Activated CD4-positive, alpha-beta memory T cell treated with anti-CD3 and anti-CD28 coated beads for 36 hours (primary cell): Measurements from ENCODE around the gene SLC34A3. TPM values are rescaled to one million over a fixed set of nuclear protein-coding genes. Genes with fewer than 3 reads are reported as not detected.
"Not testable (repeated sequence)": the region's sequence is repeated elsewhere in the genome, so short reads cannot be mapped to it uniquely, and the experiment has no call there.

ENCODE experiments used
- CTCF ChIA-PET: fragments of 350-600 bp; sonication (Branson Sonifier 250); formaldehyde crosslinking; loops from one replicate; lab custom pipeline; 2021; ENCODE audit warnings: antibody characterized with exemption, inconsistent platforms; lab: Charles Lee
- POLR2A ChIA-PET: fragments of 350-600 bp; sonication (Branson Sonifier 250); formaldehyde crosslinking; loops from one replicate; lab custom pipeline; 2021; ENCODE audit warnings: antibody characterized with exemption; lab: Charles Lee
- DNase-seq: peaks from one replicate; pipeline ENCODE4 v3.0.0-alpha.2; 2020
- H3K27ac Mint-ChIP-seq: one replicate; pipeline ENCODE4 v1.8.0; 2021; ENCODE audit warnings: mixed read lengths
- H3K27me3 Mint-ChIP-seq: one replicate; pipeline ENCODE4 v1.8.0; 2021; ENCODE audit warnings: mixed read lengths
- H3K36me3 Mint-ChIP-seq: one replicate; pipeline ENCODE4 v1.8.0; 2021; ENCODE audit warnings: mixed read lengths
- H3K4me1 Mint-ChIP-seq: one replicate; pipeline ENCODE4 v1.8.0; 2021; ENCODE audit warnings: low read depth, mixed read lengths
- H3K4me3 Mint-ChIP-seq: one replicate; pipeline ENCODE4 v1.8.0; 2021; ENCODE audit warnings: mild to moderate bottlenecking, mixed read lengths
- H3K9me3 Mint-ChIP-seq: one replicate; pipeline ENCODE4 v1.8.0; 2021; ENCODE audit warnings: mixed read lengths
- intact Hi-C: fragments of 100-400 bp; cut with micrococcal nuclease; formaldehyde crosslinking; loops from one replicate; pipeline ENCODE4 v1.15.1; 2023
- total RNA-seq, 2 experiments: library from RNA; stranded (reverse); gene quantifications; one replicate each; pipeline ENCODE4 v1.2.3, GENCODE V29; 2021

SLC34A3 gene
- total RNA-seq, 2 experiments from 2014 or later, result not detected

DNA sequence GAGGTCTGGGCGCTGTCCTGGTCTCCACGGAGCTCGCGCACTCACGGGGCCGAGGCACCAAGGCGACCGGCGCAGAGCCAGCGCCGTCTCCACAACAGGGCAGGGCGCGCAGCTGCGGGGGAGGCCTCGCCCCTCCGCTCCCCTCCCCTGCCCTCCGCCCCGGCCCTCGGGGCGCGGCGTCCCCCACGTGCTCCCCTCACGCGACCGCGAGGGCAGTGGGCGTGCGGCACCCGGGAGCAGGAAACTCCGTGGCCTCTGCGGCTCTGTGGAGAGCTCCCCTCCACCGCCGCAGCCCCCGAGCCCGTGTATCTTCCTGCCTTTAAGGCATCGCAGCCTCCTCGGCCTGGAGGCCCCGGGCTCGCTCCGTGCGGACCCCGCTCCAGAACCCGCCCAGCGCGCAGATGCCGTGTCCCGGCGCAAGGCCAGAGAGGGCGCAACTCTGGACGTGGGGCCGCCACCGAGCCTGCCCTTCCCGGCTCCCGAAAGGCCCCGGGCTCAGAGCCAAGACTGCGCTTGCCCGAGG lies 9.7 kb downstream of the SLC34A3 start:
- intact Hi-C loops, result loop anchor here (1.0 to 5.0 kb wide), 6 partner anchors 15 to 448 kb away; partner anchors contain the start of genes ANAPC2, NELFB, SSNA1 and TMEM141
- CTCF ChIA-PET, result interaction anchor here (0.7 to 3.9 kb wide), 15 partner anchors 8 to 211 kb away, joined by 3 to 22 read pairs (median 5); partner anchors contain the start of genes ANAPC2, CYSRT1, NRARP and RNF208

GRCh38 chr9:137240841-137241489 lies 10.3 kb downstream of the SLC34A3 start, which contains the start of gene TUBB4B:
Gene TUBB4B, plus strand, starts transcription at chr9:137241287. Its CDS starts 74 bp downstream, at chr9:137241361.
- intact Hi-C loops, result loop anchor here (1.0 to 5.0 kb wide), 6 partner anchors 14 to 449 kb away; partner anchors contain the start of genes ANAPC2, NELFB, SSNA1 and TMEM141
- H3K36me3 Mint-ChIP-seq, result peaks cover 26% of the 10 kb centered on the region
- no peaks in the 10 kb centered on the region for H3K9me3 Mint-ChIP-seq
- ChIA-PET POLR2A (interaction anchor here (0.6 to 4.5 kb wide), 25 partner anchors 9 to 450 kb away, joined by 3 to 65 read pairs (median 4); partner anchors contain the start of genes ANAPC2, CYSRT1, DPP7 and EXD3), CTCF (interaction anchor here (0.7 to 3.9 kb wide), 14 partner anchors 7 to 211 kb away, joined by 3 to 22 read pairs (median 4); partner anchors contain the start of genes ANAPC2, CYSRT1, NRARP and RNF208)
- peak; percentile 99 for DNase-seq
- peak within 1 kb of the TSS; percentile 94 for H3K27ac Mint-ChIP-seq
- no peaks in the 10 kb centered on the region for H3K27me3 Mint-ChIP-seq
- peaks cover 21% of the 10 kb centered on the region for H3K4me1 Mint-ChIP-seq
- H3K4me3 Mint-ChIP-seq, result peak within 1 kb of the TSS; percentile 88

More for the DNA sequence above, 9.7 kb downstream of the SLC34A3 start:
- Mint-ChIP-seq H3K4me3 (peak overlapping the region; percentile 70), H3K36me3 (peaks cover 26% of the 10 kb centered on the region), H3K9me3 (no peaks in the 10 kb centered on the region), H3K27ac (peak overlapping the region; percentile 69), H3K4me1 (peaks cover 21% of the 10 kb centered on the region), H3K27me3 (no peaks in the 10 kb centered on the region)
- POLR2A ChIA-PET, result interaction anchor here (0.6 to 4.5 kb wide), 25 partner anchors 10 to 450 kb away, joined by 3 to 65 read pairs (median 4); partner anchors contain the start of genes ANAPC2, CYSRT1, DPP7 and EXD3
- DNase-seq, result peak; percentile 74

GRCh38 chr9:137241490-137242268 lies 11.0 kb downstream of the SLC34A3 start:
- ChIA-PET POLR2A (interaction anchor here (0.8 to 4.5 kb wide), 14 partner anchors 9 to 355 kb away, joined by 3 to 65 read pairs (median 5); partner anchors contain the start of genes ANAPC2, CYSRT1, MAN1B1 and NELFB), CTCF (interaction anchor here (0.7 to 3.9 kb wide), 10 partner anchors 8 to 174 kb away, joined by 3 to 22 read pairs (median 4); partner anchors contain the start of genes ANAPC2, CYSRT1, RNF208 and RNF224)
- Mint-ChIP-seq H3K4me1 (peaks cover 21% of the 10 kb centered on the region), H3K27me3 (no peaks in the 10 kb centered on the region), H3K9me3 (no peaks in the 10 kb centered on the region), H3K27ac (peak overlapping the region; percentile 67), H3K36me3 (peaks cover 26% of the 10 kb centered on the region), H3K4me3 (peak overlapping the region; percentile 83)
- intact Hi-C loops, result loop anchor here (2.0 to 5.0 kb wide), 3 partner anchors 41 to 449 kb away; partner anchors contain the start of genes TMEM141 and TPRN
- DNase-seq, result peak; percentile 77

DNA sequence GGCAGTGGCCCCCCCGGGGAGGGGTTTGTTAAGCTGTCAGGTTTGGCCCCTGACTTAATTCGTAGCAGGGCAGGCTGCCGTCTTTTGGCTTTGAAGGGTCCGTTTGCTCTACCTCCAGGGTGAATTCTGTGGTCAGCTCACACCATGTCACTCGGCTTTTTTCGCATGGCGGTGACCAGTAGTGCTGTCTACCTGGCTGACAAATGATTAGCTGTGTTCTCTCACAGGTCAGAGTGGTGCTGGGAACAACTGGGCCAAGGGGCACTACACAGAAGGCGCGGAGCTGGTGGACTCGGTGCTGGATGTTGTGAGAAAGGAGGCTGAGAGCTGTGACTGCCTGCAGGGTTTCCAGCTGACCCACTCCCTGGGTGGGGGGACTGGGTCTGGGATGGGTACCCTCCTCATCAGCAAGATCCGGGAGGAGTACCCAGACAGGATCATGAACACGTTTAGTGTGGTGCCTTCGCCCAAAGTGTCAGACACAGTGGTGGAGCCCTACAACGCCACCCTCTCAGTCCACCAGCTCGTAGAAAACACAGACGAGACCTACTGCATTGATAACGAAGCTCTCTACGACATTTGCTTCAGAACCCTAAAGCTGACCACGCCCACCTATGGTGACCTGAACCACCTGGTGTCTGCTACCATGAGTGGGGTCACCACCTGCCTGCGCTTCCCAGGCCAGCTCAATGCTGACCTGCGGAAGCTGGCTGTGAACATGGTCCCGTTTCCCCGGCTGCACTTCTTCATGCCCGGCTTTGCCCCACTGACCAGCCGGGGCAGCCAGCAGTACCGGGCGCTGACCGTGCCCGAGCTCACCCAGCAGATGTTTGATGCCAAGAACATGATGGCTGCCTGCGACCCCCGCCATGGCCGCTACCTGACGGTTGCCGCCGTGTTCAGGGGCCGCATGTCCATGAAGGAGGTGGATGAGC lies 11.8 kb downstream of the SLC34A3 start:
- intact Hi-C loops, result loop anchor here (5.0 kb wide), 2 partner anchors 115 to 450 kb away; partner anchors contain the start of gene TMEM141
- H3K4me3 Mint-ChIP-seq, result peak overlapping the region; percentile 83
- ChIA-PET POLR2A (interaction anchor here (0.6 to 4.5 kb wide), 8 partner anchors 8 to 115 kb away, joined by 3 to 65 read pairs (median 6); partner anchors contain the start of genes ANAPC2, CYSRT1, NELFB and RNF208), CTCF (interaction anchor here (0.7 to 1.5 kb wide), 7 partner anchors 11 to 203 kb away, joined by 3 to 5 read pairs (median 4); no protein-coding TSS in a partner anchor)
- peaks cover 26% of the 10 kb centered on the region for H3K36me3 Mint-ChIP-seq
- DNase-seq, result no peak
- H3K9me3 Mint-ChIP-seq, result no peaks in the 10 kb centered on the region
- no peaks in the 10 kb centered on the region for H3K27me3 Mint-ChIP-seq
- peak overlapping the region; percentile 67 for H3K27ac Mint-ChIP-seq
- peaks cover 21% of the 10 kb centered on the region for H3K4me1 Mint-ChIP-seq

GRCh38 chr9:137243266-137243625 lies 12.5 kb downstream of the SLC34A3 start:
- H3K27me3 Mint-ChIP-seq, DNase-seq, H3K27ac Mint-ChIP-seq, H3K9me3 Mint-ChIP-seq: not testable (repeated sequence)
- ChIA-PET CTCF (interaction anchor here (0.9 to 1.8 kb wide), 4 partner anchors 11 to 202 kb away, joined by 3 to 7 read pairs (median 4); partner anchors contain the start of gene NELFB), POLR2A (interaction anchor here (1.1 to 4.5 kb wide), 4 partner anchors 11 to 114 kb away, joined by 3 to 65 read pairs (median 6); partner anchors contain the start of genes ANAPC2, NELFB and SSNA1)
- Mint-ChIP-seq H3K36me3 (peaks cover 26% of the 10 kb centered on the region), H3K4me1 (peaks cover 19% of the 10 kb centered on the region), H3K4me3 (peak overlapping the region; percentile 83)
- intact Hi-C loops, result loop anchor here (5.0 kb wide), 2 partner anchors 116 to 451 kb away; partner anchors contain the start of gene TMEM141

DNA sequence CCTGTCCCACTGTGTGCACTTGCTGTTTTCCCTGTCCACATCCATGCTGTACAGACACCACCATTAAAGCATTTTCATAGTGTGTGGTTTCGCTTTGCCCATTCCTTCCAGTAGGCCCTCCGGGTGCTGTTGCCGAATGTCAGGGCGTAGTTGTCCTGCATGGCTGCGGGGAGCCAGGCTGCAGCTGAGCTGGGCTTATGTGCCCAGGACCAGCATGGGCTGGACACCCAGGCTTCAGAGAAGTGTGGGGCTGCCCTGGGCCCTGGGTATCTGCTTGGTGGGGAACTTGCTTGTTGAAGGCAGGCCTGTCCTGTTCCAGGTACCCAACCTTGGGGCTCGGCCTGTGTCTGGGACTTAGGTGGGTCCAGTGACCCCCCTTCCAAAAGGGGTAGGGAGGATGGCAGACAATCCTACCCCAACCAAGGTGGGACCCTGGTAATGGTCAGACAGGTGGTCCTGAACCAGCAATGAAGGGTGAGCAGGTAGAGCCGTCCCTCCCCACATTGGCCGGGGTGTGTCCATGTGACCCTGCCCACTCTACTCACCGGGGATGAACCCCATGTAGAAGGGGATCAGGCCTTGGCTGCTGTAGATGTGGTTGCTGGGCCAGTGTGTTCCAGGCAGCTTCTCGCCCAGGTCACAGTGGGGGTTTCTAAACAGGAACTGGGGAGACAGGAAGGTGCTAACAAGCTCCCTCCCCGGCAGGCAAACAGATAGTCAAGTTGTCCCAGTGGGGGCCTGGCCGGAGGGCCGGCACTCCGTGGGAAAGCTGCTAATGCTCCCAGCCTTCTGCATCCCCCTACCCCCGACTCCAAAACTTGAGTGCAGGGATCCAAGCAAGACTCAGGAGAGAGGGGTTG lies 13.2 kb downstream of the SLC34A3 start:
- Mint-ChIP-seq H3K9me3 (no peaks in the 10 kb centered on the region), H3K36me3 (peaks cover 26% of the 10 kb centered on the region), H3K4me1 (peaks cover 15% of the 10 kb centered on the region), H3K4me3 (peak overlapping the region; percentile 83), H3K27me3 (no peaks in the 10 kb centered on the region), H3K27ac (no peak overlapping the region)
- intact Hi-C loops, result loop anchor here (5.0 kb wide), 2 partner anchors 117 to 452 kb away; partner anchors contain the start of gene TMEM141
- DNase-seq, result no peak
- POLR2A ChIA-PET, result interaction anchor here (1.7 to 4.5 kb wide), 3 partner anchors 10 to 129 kb away, joined by 5 to 65 read pairs (median 5); partner anchors contain the start of genes DPP7 and NELFB
- CTCF ChIA-PET, result interaction anchor here (1.8 kb wide), 1 partner anchor 11 kb away, joined by 7 read pairs; the partner anchor contains the start of gene NELFB

- no peak overlapping the region for H3K4me3 Mint-ChIP-seq
Measured at GRCh38 chr9:137244486-137245449, 14.1 kb downstream of the SLC34A3 start.

More at GRCh38 chr9:137244486-137245449, 14.1 kb downstream of the SLC34A3 start:
- Mint-ChIP-seq H3K9me3 (no peaks in the 10 kb centered on the region), H3K4me1 (peaks cover 12% of the 10 kb centered on the region), H3K36me3 (peaks cover 26% of the 10 kb centered on the region), H3K27ac (no peak overlapping the region), H3K27me3 (no peaks in the 10 kb centered on the region)
- intact Hi-C loops, result loop anchor here (5.0 kb wide), 2 partner anchors 117 to 452 kb away; partner anchors contain the start of gene TMEM141
- DNase-seq, result no peak
- ChIA-PET CTCF (interaction anchor here (1.2 to 1.8 kb wide), 3 partner anchors 8 to 210 kb away, joined by 3 to 7 read pairs (median 7); partner anchors contain the start of gene NELFB), POLR2A (interaction anchor here (1.7 to 2.0 kb wide), 2 partner anchors 10 to 130 kb away, joined by 5 read pairs; partner anchors contain the start of genes DPP7 and NELFB)
